K562 (cell line): ENCODE measurements around the gene STS. TPM values are rescaled to one million over a fixed set of nuclear protein-coding genes. Genes with fewer than 3 reads are reported as not detected.
A peak's percentile ranks its signal among the peaks of the same experiment; 100 is the strongest.

Source experiments
- ARID2 ChIP-seq: fragments of 450-650 bp; IDR thresholded peaks from 2 replicates; pipeline ENCODE4 v1.6.1; 2017; ENCODE audit warnings: antibody characterized with exemption, mild to moderate bottlenecking
- C11orf30 ChIP-seq: fragments of 450-650 bp; IDR thresholded peaks from 2 replicates; pipeline ENCODE4 v1.6.1; 2016; ENCODE audit warnings: low read depth, mild to moderate bottlenecking
- CCAR2 ChIP-seq: fragments of 200-400 bp; formaldehyde crosslinking; IDR thresholded peaks from 2 replicates; pipeline ENCODE4 v1.6.1; 2017; ENCODE audit warnings: mild to moderate bottlenecking, low read depth, low read length
- EP300 ChIP-seq: IDR thresholded peaks from 2 replicates; pipeline ENCODE4 v1.6.1; 2012; ENCODE audit warnings: low read length, improper control_type of control experiment
- FUS ChIP-seq: fragments of 200-400 bp; formaldehyde crosslinking; optimal IDR thresholded peaks from 2 replicates; pipeline ENCODE3; 2017; ENCODE audit warnings: low read depth, low read length
- MAFK ChIP-seq: IDR thresholded peaks from 2 replicates; pipeline ENCODE4 v1.6.1; 2011; ENCODE audit warnings: low read length, improper control_type of control experiment
- NFATC3 ChIP-seq: fragments of 450-650 bp; IDR thresholded peaks from 2 replicates; pipeline ENCODE4 v1.6.1; 2017; ENCODE audit warnings: mild to moderate bottlenecking
- NR1H2 ChIP-seq: sonication (generic); formaldehyde crosslinking; IDR thresholded peaks from 2 replicates; pipeline ENCODE4 v1.4.0; 2020; ENCODE audit warnings: mild to moderate bottlenecking, missing genetic modification reagents
- PTBP1 ChIP-seq: fragments of 200-400 bp; formaldehyde crosslinking; IDR thresholded peaks from 2 replicates; pipeline ENCODE4 v1.6.1; 2017; ENCODE audit warnings: low read depth, low read length
- SMAD3 ChIP-seq: fragments of 450-650 bp; formaldehyde crosslinking; conservative IDR thresholded peaks from 2 replicates; pipeline ENCODE4 v1.4.0; 2020; ENCODE audit warnings: mild to moderate bottlenecking
- SNIP1 ChIP-seq: fragments of 450-650 bp; IDR thresholded peaks from 2 replicates; pipeline ENCODE4 v1.7.1; 2017; ENCODE audit warnings: low read depth, mild to moderate bottlenecking
- TAL1 ChIP-seq: fragments of 450-650 bp; IDR thresholded peaks from 2 replicates; pipeline ENCODE4 v1.6.1; 2016; ENCODE audit warnings: mild to moderate bottlenecking
- TBL1XR1 ChIP-seq, 2 experiments: IDR thresholded peaks; 2 replicates each; pipeline ENCODE4 v1.6.1; 2012; ENCODE audit warnings: improper control_type of control experiment in 2 of 2, low read length in 2 of 2, mild to moderate bottlenecking in 1 of 2
- TCFL5 ChIP-seq: fragments of 250-450 bp; sonication (Bioruptor Pico); conservative IDR thresholded peaks from 2 replicates; pipeline ENCODE4 v1.6.1; 2021; ENCODE audit warnings: mild to moderate bottlenecking, moderate library complexity, matching md5 sums
- TEAD4 ChIP-seq, 2 experiments: sonication (generic) in 1 of 2; formaldehyde crosslinking in 1 of 2; IDR thresholded peaks; 2 replicates each; pipeline versions ENCODE4 v1.6.1 to v1.8.0; 2012 to 2022; ENCODE audit warnings: borderline replicate concordance in 1 of 2, inconsistent platforms in 1 of 2, low read length in 1 of 2, mild to moderate bottlenecking in 1 of 2, missing genetic modification reagents in 1 of 2
- TOE1 ChIP-seq, 2 experiments: fragments of 450-650 bp in 1 of 2; sonication (generic) in 1 of 2; formaldehyde crosslinking in 1 of 2; IDR thresholded peaks; 2 replicates each; pipeline versions ENCODE4 v1.7.1 to v1.8.0; 2016 to 2022; ENCODE audit warnings: borderline replicate concordance in 2 of 2, mild to moderate bottlenecking in 2 of 2, antibody characterized with exemption in 1 of 2, inconsistent platforms in 1 of 2, low read depth in 1 of 2, missing genetic modification reagents in 1 of 2, moderate library complexity in 1 of 2
- ZNF12 ChIP-seq: sonication (generic); formaldehyde crosslinking; IDR thresholded peaks from 2 replicates; pipeline ENCODE4 v1.4.0; 2020; ENCODE audit warnings: mild to moderate bottlenecking, missing genetic modification reagents
- ZNF121 ChIP-seq: sonication (generic); formaldehyde crosslinking; conservative IDR thresholded peaks from 2 replicates; pipeline ENCODE4 v1.8.0; 2022; ENCODE audit warnings: missing genetic modification reagents
- ZNF175 ChIP-seq: fragments of 200-800 bp; sonication (Bioruptor generic); IDR thresholded peaks from 2 replicates; pipeline ENCODE4 v1.6.1; 2016; ENCODE audit warnings: low read depth, mild to moderate bottlenecking, missing genetic modification characterization, missing compliant biosample characterization
- polyA plus RNA-seq, 8 experiments: library from polyadenylated mRNA; depleted of rRNA in 4 of 8; stranded (reverse) in 5 of 8; unstranded in 3 of 8; fragments of >200 nt; fragmentation: Nextera tagmentation in 2 of 8; fragmentation: Illumina TruSeq in 1 of 8; extraction: Ambion mirVana in 2 of 8; extraction: Trizol in 1 of 8; gene quantifications; 2 replicates each; pipeline versions ENCODE4 v1.2.1 to v1.2.3, GENCODE V29; 2011 to 2014; ENCODE audit warnings: inconsistent platforms in 1 of 8, missing spikeins in 1 of 8
- total RNA-seq, 7 experiments: library from RNA; depleted of rRNA in 6 of 7; stranded (reverse); fragments of >200 nt in 6 of 7; fragmentation: Illumina TruSeq in 2 of 7; extraction: Trizol in 2 of 7; gene quantifications; 2 replicates each; pipeline versions ENCODE4 v1.2.1 to v1.2.3, GENCODE V29; 2011 to 2021; ENCODE audit warnings: low replicate concordance in 1 of 7
- TF ChIP-seq, protein P1 (sequence below): sonication (generic); formaldehyde crosslinking; IDR thresholded peaks from 2 replicates; pipeline ENCODE4 v1.8.0; 2023; ENCODE audit warnings: mild to moderate bottlenecking, missing genetic modification reagents
- TF ChIP-seq, protein P2 (sequence below): fragments of 200-800 bp; sonication (Bioruptor generic); IDR thresholded peaks from 2 replicates; pipeline ENCODE4 v1.6.1; 2017; ENCODE audit warnings: missing genetic modification characterization, missing compliant biosample characterization
- TF ChIP-seq, protein P3 (sequence below): fragments of 250-450 bp; sonication (Bioruptor Pico); IDR thresholded peaks from 2 replicates; pipeline ENCODE4 v1.8.0; 2022; ENCODE audit warnings: inconsistent platforms

The STS gene
- total and polyA plus RNA-seq, 9 of the 15 experiments (the other 6 are each of a cell fraction or from before 2014, with no cell fraction given) = 0.14 to 1.3 (median 0.63) TPM

DNA sequence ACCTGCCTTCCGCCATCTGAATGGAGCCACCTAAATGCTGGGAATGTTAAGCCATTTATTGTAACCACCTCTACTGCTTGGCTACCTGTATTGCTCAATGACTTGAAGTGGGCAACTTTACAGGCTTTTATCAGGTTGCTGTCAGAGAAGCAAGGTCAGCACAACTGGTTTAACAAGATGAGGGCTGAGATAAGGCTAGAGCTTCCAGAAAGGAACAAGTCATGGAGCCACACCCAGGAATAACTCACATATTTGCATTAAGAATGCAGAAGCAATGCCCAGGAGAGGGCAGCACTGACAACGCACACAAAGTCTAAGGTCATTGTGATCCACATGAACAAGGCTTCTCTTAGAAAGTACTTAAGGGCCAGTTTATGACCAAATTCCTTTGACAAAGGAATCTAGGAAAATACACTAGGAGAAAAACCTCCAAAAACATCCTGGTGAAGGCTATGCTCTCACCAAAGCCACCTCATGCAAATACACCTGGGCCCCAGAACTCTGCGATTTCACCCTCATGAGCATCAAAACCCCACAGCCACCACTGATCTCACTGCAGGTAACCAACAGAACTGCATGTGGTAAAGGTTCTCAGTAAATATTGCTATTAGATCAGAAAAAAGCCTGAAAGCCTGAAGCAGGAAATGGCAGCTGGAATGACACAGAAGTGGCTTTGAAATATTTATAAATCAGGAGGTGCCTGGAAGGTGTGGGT, 15.0 kb upstream of the STS start (continued):
- TF ChIP-seq, protein P1, sequence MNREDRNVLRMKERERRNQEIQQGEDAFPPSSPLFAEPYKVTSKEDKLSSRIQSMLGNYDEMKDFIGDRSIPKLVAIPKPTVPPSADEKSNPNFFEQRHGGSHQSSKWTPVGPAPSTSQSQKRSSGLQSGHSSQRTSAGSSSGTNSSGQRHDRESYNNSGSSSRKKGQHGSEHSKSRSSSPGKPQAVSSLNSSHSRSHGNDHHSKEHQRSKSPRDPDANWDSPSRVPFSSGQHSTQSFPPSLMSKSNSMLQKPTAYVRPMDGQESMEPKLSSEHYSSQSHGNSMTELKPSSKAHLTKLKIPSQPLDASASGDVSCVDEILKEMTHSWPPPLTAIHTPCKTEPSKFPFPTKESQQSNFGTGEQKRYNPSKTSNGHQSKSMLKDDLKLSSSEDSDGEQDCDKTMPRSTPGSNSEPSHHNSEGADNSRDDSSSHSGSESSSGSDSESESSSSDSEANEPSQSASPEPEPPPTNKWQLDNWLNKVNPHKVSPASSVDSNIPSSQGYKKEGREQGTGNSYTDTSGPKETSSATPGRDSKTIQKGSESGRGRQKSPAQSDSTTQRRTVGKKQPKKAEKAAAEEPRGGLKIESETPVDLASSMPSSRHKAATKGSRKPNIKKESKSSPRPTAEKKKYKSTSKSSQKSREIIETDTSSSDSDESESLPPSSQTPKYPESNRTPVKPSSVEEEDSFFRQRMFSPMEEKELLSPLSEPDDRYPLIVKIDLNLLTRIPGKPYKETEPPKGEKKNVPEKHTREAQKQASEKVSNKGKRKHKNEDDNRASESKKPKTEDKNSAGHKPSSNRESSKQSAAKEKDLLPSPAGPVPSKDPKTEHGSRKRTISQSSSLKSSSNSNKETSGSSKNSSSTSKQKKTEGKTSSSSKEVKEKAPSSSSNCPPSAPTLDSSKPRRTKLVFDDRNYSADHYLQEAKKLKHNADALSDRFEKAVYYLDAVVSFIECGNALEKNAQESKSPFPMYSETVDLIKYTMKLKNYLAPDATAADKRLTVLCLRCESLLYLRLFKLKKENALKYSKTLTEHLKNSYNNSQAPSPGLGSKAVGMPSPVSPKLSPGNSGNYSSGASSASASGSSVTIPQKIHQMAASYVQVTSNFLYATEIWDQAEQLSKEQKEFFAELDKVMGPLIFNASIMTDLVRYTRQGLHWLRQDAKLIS (CRISPR knock-in tag) = no peak
- no peak for TF ChIP-seq TBL1XR1 (IDR thresholded peaks at IDR 0.05; ENCODE audit: low read length in 2 of 2)
- 0 out of 2 replicates have a peak, but pooled peaks have one; percentile 19 for TF ChIP-seq EP300
- TF ChIP-seq ARID2 = no peak
- TF ChIP-seq, protein P2, sequence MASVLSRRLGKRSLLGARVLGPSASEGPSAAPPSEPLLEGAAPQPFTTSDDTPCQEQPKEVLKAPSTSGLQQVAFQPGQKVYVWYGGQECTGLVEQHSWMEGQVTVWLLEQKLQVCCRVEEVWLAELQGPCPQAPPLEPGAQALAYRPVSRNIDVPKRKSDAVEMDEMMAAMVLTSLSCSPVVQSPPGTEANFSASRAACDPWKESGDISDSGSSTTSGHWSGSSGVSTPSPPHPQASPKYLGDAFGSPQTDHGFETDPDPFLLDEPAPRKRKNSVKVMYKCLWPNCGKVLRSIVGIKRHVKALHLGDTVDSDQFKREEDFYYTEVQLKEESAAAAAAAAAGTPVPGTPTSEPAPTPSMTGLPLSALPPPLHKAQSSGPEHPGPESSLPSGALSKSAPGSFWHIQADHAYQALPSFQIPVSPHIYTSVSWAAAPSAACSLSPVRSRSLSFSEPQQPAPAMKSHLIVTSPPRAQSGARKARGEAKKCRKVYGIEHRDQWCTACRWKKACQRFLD = 0 out of 2 replicates have a peak, but pooled peaks have one; percentile 16
- no peak for TF ChIP-seq NFATC3
- no peak for TF ChIP-seq TCFL5 (CRISPR knock-in tag)
- TF ChIP-seq ZNF175 (CRISPR knock-in tag) = no peak
- TF ChIP-seq MAFK = peak; percentile 74
- TF ChIP-seq TAL1 = peak; percentile 17; the same call in 1 of the 2 replicates
- no peak for TF ChIP-seq SNIP1
- TF ChIP-seq, protein P3, sequence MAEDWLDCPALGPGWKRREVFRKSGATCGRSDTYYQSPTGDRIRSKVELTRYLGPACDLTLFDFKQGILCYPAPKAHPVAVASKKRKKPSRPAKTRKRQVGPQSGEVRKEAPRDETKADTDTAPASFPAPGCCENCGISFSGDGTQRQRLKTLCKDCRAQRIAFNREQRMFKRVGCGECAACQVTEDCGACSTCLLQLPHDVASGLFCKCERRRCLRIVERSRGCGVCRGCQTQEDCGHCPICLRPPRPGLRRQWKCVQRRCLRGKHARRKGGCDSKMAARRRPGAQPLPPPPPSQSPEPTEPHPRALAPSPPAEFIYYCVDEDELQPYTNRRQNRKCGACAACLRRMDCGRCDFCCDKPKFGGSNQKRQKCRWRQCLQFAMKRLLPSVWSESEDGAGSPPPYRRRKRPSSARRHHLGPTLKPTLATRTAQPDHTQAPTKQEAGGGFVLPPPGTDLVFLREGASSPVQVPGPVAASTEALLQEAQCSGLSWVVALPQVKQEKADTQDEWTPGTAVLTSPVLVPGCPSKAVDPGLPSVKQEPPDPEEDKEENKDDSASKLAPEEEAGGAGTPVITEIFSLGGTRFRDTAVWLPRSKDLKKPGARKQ (CRISPR knock-in tag) = no peak
- TF ChIP-seq ZNF121 (CRISPR knock-in tag) = no peak
- TF ChIP-seq TOE1 (IDR thresholded peaks at IDR 0.05; ENCODE audit: borderline replicate concordance) = no peak
- TF ChIP-seq TOE1 (CRISPR knock-in tag; IDR thresholded peaks at IDR 0.05; ENCODE audit: borderline replicate concordance, low read depth) = no peak
- TF ChIP-seq TEAD4 (IDR thresholded peaks at IDR 0.05; ENCODE audit: low read length) = peak; percentile 60
- no peak for TF ChIP-seq TEAD4 (CRISPR knock-in tag; IDR thresholded peaks at IDR 0.05; ENCODE audit: borderline replicate concordance)
- TF ChIP-seq PTBP1 = no peak
- TF ChIP-seq CCAR2 = no peak
- peak; percentile 86 for TF ChIP-seq C11orf30
- no peak for TF ChIP-seq NR1H2 (CRISPR knock-in tag)
- no peak for TF ChIP-seq SMAD3 (CRISPR knock-in tag)
- TF ChIP-seq ZNF12 (CRISPR knock-in tag) = no peak
- no peak for TF ChIP-seq FUS
